Measurements from ENCODE around the gene CCNL2. TPM values are rescaled to one million over a fixed set of nuclear protein-coding genes. Genes with fewer than 3 reads are reported as not detected.

CCNL2 gene
- total and polyA plus RNA-seq, 2 of the 13 experiments (the other 11 are each of a cell fraction or from before 2014, with no cell fraction given), result 105 to 340 TPM

- TF ChIP-seq ZSCAN12 (CRISPR knock-in tag; IDR thresholded peaks at IDR 0.05), result no peak
- TF ChIP-seq HMGXB4 (CRISPR knock-in tag; IDR thresholded peaks at IDR 0.05; ENCODE audit: borderline replicate concordance in 1 of 2, low read depth in 1 of 2), result peak in 1 of 2 experiments; percentile 48; a peak in 1 of 4 replicates
- peak; percentile 49; the same call in 1 of the 2 replicates for TF ChIP-seq HNF4G (IDR thresholded peaks at IDR 0.05; ENCODE audit: borderline replicate concordance, low read depth, low read length)
- no peak for TF ChIP-seq HNF4G (CRISPR knock-in tag; IDR thresholded peaks at IDR 0.05; ENCODE audit: borderline replicate concordance, low read depth)
- no peak for TF ChIP-seq ZNF564 (CRISPR knock-in tag; IDR thresholded peaks at IDR 0.05)
- no peak for TF ChIP-seq RBAK (CRISPR knock-in tag; IDR thresholded peaks at IDR 0.05)
- TF ChIP-seq SCMH1 (CRISPR knock-in tag; IDR thresholded peaks at IDR 0.05; ENCODE audit: borderline replicate concordance), result no peak
- TF ChIP-seq ZNF557 (CRISPR knock-in tag; IDR thresholded peaks at IDR 0.05), result no peak
- no peak for TF ChIP-seq ZNF784 (CRISPR knock-in tag; IDR thresholded peaks at IDR 0.05; ENCODE audit: borderline replicate concordance)
- TF ChIP-seq KLF6 (CRISPR knock-in tag; IDR thresholded peaks at IDR 0.05), result no peak
- TF ChIP-seq ZNF432 (CRISPR knock-in tag; IDR thresholded peaks at IDR 0.05; ENCODE audit: borderline replicate concordance), result no peak
- no peak for TF ChIP-seq ZHX2 (IDR thresholded peaks at IDR 0.05; ENCODE audit: low read depth)
- no peak for TF ChIP-seq ZHX2 (CRISPR knock-in tag; IDR thresholded peaks at IDR 0.05; ENCODE audit: borderline replicate concordance)
- no peak for TF ChIP-seq ARID2 (CRISPR knock-in tag; IDR thresholded peaks at IDR 0.05; ENCODE audit: borderline replicate concordance)
- peak; percentile 27 to 52; a peak in 1 of 4 replicates for TF ChIP-seq NR2F1 (CRISPR knock-in tag; IDR thresholded peaks at IDR 0.05)
- no peak for TF ChIP-seq SP5 (CRISPR knock-in tag; IDR thresholded peaks at IDR 0.05; ENCODE audit: borderline replicate concordance, low read depth)
- no peak for TF ChIP-seq CEBPZ (IDR thresholded peaks at IDR 0.05; ENCODE audit: low read length)
These were observed 26.8 kb upstream of the CCNL2 start (continued) for GRCh38 chr1:1425753-1426495.
